NCI-H2107 treated with DMSO at 0.1 percent for 48 hours (cell line): Measurements from ENCODE around the gene CEP83.
A peak's percentile ranks its signal among the peaks of the same experiment; 100 is the strongest.
"Not testable (repeated sequence)": the region's sequence is repeated elsewhere in the genome, so short reads cannot be mapped to it uniquely, and the experiment has no call there.

Source experiments
- DNase-seq: peaks from one replicate; lab custom pipeline; 2025; ENCODE audit not compliant: unreplicated experiment; lab: John Stamatoyannopoulos, UW

CEP83 gene, protein sequence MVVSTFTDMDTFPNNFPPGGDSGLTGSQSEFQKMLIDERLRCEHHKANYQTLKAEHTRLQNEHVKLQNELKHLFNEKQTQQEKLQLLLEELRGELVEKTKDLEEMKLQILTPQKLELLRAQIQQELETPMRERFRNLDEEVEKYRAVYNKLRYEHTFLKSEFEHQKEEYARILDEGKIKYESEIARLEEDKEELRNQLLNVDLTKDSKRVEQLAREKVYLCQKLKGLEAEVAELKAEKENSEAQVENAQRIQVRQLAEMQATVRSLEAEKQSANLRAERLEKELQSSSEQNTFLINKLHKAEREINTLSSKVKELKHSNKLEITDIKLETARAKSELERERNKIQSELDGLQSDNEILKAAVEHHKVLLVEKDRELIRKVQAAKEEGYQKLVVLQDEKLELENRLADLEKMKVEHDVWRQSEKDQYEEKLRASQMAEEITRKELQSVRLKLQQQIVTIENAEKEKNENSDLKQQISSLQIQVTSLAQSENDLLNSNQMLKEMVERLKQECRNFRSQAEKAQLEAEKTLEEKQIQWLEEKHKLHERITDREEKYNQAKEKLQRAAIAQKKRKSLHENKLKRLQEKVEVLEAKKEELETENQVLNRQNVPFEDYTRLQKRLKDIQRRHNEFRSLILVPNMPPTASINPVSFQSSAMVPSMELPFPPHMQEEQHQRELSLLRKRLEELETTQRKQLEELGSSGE

DNA sequence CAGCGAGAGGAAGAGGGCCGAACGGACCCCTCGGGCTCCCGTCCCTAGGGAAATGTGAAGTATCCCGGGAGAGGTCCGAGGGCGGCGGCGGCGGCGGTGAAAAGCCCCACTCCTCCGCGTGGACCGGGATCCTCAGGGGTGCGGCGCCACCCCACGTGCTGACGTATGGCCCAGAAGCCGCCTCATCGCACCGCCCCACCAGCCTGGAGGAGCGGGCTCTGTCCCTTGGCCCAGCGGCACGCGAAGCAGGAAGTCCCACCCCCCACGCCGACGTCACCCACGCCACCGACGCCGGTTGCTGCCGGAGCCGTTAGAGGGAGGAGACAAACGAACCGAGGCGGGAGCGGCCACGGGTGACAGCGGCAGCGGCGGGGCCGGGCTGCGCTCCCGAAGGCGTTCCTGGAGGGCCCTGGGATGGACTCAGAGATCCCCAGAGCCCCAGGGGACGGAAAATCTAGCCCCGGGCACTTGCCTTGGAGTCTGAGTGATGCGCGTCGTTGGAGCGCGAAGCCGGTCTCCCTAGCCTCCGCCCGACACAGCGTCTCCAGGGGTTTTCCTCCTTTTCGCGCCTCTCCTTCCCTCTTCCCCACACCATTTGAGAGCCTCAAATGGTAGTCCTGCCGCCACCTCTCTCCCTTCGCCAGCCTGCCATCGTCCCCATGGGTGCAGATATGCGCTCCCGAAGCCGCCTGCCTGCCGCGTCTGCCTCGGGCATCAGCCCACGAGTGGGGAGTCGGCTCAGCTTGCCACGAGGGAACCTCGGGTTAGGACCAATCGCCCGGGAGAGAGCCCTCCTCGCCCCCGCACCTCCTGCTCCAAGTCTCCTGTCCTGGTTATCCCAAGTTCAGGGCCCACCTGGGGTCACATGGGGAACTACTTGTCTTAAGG, at the start of gene CEP83:
Gene CEP83, minus strand, starts transcription at position 140 of the 888 bp plus-strand sequence. CDS start 47,377 bp downstream, outside the sequence.
- DNase-seq = peak; percentile 77

DNA sequence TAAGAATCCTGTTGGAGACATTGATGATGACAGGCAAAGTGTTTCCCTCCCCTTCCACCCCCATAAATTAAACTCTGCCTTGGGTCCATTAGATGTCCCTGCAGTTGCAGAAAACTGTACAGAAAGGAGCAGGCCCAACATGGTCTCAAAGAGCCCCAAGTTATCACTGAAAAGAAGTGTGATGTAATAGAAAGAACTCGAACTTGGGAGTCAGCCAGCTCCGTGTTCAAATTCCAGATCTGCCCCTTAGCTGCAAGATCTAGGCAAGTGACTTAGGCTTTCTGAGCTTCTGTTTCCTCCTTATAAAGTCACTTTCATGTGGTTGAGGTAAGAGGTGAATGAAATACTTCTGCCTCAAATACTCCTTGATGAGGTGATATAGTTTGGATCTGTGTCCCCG, 49.6 kb upstream of the CEP83 start:
- DNase-seq = no peak

DNA sequence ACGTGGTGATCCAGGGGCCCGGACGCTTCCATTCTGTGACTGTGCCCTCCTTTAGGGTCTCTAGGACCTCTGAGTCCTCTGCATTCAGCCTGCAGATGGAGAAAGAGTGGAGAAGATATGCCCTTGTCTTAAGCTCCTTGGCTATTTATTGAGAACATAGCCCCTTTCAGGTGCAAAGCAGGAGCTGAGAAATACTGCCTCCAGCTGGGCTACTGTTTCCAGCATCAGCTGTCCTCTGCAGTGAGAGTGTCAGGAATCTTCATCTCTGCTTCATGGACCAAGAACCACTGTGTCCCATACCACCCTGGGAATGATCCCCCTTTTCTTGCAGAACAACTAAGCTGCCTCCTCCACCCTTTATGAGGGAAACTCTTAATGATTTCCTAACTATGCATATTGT, 47.8 kb upstream of the CEP83 start:
- DNase-seq = no peak

DNA sequence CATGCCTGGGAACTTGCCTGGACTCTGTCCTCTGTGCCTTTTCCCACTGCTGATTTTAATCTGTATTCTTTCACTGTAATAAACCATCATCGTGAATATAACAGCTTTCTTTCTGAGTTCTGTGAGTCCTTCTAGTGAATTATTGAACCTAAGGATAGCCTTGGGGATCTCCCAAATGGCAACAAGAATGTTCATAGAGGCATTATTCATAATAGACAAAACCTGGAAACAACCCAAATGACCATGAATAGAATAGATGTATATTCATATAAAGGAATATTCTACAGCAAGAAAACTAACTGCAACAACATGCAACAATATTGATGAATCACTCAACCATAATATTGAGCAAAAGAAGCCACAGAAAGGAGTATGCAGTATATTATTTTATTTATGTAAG, 44.7 kb upstream of the CEP83 start:
- no peak for DNase-seq

DNA sequence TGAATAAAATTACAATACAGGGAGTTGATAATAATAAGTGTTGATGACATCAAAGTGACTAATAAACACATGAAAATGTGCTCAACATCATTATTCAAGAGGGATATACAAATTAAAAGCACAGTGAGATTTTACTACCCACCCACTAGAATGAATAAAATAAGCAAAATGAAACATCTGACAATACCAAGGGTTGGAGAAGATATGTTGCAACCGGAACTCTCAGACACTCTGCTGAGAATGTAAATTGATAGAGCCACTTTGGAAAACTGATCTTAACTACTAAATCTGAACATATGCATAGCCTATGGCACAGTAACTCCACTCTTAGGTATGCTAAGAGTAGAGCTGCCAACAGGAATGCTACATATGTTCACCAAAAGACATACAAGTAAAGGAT, 44.0 kb upstream of the CEP83 start:
- DNase-seq = no peak

DNA sequence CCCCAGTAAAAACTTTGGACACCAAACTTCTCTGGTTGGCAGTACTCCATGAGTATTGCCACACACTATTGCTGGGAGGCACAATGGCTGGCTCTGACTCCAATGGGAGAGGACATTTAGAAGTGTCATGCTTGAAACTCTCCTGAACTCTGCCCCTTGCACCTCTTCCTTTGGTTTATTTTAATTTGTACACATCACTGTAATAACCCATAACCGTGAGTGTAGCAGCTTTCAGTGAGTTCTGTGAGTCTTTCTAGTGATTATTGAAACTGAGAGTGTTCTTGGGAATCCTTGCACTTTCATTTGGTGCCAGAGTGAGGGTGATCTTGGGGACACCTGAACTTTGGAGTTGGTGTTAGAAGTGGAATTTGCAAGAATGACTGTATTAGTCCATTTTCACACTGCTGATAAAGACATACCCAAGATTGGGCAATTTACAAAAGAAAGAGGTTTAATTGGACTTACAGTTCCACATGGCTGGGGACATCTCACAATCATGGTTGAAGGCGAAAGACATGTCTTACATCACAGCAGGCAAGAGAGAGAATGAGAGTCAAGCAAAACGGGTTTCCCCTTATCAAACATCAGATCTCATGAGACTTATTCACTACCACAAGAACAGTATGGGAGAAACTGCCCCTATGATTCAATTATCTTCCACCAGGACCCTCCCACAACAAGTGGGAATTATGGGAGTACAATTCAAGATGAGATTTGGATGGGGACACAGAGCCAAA, 41.3 kb upstream of the CEP83 start:
- DNase-seq = no peak

DNA sequence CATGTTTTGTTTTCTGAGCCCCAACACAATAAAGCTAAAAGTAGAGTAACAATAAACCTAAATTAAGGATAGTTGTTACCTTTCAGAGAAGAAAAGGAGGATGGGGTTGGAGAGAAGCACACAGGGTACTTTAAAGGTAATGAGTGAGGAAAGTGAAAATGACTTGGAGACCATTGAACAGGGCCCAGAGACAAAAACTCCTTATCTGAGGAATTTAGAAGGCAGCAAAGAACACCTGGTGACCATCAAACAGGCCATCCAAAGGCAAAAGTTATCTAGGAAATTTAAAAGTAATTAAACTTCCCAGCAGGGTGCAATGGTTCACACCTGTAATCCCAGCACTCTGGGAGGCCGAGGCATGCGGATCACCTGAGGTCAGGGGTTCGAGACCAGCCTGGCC, 39.0 kb upstream of the CEP83 start:
- no peak for DNase-seq

DNA sequence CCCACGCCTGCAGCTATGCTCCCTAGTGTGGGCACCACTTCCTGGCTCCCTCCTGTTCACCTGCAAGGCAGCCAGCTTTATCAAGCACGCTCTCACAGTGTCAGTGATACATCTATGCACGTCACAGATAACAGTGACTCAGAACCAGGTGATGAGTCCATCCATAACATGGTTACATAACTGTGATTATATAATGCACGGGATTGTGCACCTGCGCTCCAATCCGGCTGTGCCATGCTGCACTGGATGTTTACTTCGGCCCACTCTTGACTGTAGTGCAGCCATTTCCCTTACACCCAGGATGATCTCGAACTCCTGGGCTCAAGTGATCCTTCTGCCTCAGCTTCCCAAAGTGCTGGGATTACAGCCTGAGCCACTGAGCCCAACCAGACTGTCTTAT, 38.4 kb upstream of the CEP83 start:
- DNase-seq = no peak

DNA sequence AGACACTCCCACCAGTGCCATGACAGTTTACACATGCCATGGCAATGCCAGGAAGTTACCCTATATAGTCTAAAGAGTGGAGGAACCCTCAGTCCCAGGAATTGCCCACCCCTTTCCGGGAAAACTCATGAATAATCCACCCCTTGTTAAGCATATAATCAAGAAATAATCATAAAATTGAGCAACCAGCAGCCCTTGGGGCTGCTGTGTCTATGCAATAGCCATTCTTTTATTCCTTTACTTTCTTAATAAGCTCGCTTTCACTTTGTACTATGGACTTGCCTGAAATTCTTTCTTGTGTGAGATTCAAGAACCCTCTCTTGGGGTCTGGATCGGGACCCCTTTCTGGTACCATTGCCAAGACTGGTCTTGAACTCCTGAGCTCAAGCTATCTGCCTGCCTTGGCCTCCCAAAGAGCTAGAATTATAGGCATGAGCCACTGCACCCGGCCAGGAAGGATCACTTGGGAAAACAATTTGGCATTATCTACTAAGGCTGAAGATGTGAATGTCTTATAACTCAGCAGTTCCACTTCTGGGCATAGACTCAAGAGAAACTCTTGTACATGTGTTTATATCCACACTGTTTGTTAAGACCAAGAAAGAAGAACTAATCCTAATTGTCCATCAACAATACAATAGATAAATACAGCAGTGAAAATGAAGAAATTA, 35.9 kb upstream of the CEP83 start:
- DNase-seq = no peak

DNA sequence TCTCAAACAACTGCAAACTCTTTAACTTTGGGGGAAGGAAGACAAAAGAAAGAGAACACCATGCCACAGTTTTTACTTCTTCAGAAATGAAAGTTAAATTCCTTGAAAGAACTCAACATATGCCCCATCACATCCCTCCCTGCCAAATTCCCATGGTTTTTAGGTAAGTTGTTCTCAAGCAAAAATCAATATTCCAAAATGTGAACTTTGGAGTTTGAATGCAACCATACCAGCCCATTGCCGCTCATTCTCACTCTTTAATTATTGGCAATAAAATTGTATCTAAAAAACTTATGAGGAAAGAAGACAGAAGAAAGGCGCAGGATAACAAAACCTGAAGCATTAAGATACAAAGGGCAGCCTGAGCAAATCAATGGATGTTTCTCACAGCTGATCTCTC, 31.8 kb upstream of the CEP83 start:
- DNase-seq = no peak

DNA sequence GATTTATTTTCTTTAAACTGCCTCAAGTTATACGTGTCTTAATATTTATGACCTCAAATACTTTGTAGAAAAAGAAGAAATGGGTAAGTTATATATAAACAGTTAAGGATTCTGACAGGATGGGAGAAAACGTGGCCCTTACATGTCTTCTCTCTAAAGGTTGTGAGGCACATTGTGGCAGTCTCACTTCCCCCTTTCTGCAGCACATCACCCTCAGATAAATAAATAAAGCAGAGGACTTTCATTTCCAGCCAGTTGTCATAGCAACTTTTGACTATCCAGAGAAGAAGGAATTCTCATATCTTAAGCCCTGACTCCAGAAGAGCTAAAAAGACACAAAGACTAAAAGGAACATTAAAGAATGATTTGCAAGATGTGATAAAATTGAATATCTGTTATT, 28.8 kb upstream of the CEP83 start:
- DNase-seq = no peak

DNA sequence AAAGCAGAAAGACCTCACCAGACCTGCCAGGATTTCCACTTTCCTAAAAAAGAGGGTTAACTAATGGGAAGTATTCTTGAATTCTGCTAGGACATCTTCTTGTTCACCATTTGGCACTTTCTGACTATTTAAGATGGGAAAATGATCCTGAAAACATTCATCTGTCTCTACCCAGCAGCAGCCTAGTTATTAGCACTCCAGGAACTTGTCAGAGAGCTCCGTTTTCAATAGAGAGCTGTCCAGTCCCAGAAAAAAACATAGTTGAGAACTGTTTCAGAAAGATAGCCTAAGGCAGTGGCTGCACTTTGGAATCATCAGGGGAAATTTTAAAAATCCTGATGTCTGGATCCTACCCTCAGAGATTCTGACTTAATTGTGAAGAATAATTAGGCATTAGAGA, 22.1 kb upstream of the CEP83 start:
- no peak for DNase-seq

DNA sequence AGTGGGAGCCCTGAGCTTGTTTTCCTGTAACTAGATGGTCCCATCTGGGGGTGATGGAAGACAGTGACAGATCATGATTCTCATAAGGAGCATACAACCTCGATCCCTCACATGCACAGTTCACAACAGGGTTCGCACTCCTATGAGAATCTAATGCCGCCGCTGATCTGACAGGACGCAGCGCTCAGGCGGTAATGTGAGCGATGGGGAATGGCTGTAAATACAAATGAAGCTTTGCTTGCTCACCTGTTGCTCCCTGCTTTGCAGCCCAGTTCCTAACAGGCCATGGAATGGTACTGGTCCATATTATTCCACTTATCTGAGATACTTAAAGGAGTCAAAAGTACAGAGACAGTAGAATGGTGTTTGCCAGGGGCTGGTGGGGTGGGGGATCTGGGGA, 9.9 kb upstream of the CEP83 start:
- DNase-seq = no peak

DNA sequence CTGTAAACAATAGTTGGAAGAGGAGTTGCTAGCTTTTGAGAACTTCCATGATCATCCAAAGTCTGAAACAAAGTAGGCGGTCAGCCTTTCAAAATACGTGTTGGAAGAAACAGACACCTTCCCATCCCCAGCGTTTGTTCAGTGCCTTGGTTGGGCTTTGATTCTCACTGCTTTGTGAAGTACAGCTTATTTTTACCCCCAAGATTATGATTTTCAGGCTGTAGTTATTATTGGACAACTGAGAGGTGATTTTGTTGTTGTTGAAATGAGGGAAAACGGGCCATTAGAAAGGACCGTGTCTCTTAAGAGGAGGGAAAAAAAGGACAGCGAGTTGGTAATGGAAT, 921 bp upstream of the CEP83 start:
- no peak for DNase-seq

DNA sequence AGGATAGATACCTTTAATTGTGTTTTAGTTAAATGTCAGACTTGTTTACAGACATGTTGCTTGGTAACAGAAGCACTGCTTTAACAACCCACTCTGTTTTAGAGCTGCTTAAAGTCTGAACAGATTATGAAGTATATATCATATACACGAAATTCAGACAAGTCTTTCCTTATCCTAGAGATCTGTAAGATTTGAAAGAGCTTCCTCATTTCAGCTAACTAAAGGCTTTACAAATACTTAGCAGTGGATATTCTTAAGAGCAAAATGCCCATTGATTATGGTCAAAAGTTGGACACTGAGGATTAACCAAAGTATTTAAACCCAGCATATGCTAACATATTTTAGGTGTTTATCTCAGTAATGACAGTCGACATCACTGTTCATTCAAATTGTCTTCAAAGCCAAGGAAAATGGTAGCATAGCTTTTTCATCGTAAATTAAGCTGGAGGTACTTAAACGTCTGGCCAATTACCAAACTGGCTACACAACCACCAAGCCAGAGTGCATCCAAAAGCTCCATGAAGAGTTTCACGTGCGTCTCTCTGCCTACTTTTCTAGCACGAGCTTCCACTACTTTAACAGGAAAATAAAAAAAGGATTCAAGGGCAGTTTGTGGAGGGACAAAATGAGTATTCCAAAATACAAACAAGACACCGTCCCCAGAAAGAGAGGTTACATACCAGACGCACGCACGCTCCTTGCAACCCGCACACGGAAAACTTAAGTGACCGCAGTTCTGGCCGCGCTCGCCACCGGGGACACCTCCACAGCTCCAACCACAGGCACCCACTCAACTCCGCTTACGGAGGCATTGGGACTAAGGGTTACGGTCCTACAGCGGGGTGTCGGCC, 565 bp downstream of the CEP83 start:
- DNase-seq = no peak

DNA sequence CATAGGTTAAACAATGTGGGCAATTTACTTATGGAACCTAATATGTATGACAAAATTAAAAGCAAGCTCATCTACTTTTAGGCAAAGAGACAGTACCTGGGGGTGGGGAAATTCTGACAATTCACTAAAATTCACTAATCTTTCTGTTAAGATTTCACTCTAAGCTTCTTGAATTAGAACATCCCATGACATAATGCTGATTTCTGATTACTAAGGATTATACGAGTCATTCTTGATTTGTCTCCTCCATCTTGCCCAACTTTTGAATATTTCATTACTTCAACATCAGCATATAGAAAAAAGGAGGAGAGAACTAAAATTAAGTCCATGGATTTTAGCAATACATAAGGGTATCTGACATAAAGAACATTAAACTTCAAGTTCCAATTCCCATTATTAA, 2.4 kb downstream of the CEP83 start:
- DNase-seq = no peak

DNA sequence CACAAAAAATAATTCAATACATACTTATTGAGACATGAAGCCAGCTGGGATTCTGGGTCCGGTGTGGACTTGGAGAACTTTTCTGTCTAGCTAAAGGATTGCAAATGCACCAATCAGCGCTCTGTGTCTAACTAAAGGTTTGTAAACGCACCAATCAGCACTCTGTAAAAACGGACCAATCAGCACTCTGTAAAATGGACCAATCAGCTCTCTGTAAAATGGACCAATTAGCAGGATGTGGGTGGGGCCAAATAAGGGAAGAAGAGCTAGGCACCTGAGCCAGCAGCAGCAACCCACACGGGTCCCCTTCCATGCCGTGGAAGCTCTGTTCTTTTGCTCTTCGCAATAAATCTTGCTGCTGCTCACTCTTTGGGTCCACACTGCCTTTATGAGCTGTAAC, 5.3 kb downstream of the CEP83 start:
- DNase-seq = not testable (repeated sequence)

DNA sequence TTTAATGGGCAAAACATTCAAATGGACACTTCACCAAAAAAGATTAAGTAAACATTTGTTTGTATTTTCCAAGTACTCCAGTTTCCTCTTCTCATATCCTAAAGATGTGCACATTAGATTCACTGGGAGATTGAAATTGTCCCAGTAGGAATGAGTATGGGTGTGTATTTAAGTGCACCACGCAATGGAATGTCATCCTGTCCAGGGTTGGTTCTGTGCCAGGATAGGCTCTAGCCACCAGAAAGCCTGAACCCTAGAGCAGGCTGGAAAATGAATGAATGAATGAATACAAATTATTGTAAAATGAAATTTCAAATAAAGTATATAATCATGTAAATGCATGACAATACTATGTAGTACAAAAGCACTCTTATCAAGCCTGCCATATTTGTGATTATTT, 14.0 kb downstream of the CEP83 start:
- no peak for DNase-seq

DNA sequence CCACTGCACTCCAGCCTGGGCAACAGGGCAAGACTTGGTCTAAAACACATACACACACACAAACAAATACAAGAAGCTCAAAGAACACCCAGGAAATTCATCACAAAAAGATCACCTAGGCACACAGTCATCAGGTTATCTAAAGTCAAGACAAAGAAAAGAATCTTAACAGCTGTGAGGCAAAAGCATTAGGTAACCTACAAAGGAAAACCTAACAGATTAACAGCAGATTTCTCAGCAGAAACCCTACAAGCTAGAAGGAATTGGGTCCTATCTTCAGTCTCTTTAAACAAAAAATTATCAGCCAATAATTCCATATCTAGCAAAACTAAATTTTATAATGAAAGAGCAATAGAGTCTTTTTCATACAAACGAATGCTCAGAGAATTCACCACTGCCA, 22.4 kb downstream of the CEP83 start:
- DNase-seq = no peak

DNA sequence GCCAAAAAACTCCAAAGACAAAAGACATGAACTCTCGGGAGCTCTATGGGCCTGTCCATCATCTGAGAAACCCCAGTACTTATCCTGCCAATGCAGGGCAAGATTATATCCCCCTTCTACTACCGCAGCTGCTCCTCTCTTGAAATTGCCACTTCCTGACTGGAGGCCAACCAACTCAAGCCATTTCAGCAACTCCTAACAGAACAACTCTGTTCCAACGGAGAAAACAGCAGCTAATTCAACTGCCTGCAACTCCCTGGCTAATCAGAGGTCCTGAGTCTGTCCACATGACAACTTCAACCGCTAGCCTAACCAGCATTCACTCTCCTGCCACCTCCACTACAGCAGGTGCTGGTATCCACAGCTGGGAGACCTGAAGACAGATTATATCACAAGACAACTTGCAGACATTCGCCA, 24.1 kb downstream of the CEP83 start:
- no peak for DNase-seq
